T-cell (primary cell): ENCODE results near the gene SEC14L3. TPM values are rescaled to one million over a fixed set of nuclear protein-coding genes. Genes with fewer than 3 reads are reported as not detected.

ENCODE experiments used
- ATAC-seq, 4 experiments: fragments of 200-7000 bp in 3 of 4; fragments of 150-1000 bp in 1 of 4; cut with Tn5 transposase; replicated peaks in 1 of 4; 1 replicate in 3 of 4; 2 replicates in 1 of 4; pipeline ENCODE4 v1.10.0; 2021; ENCODE audit warnings: moderate library complexity in 3 of 4, mild to moderate bottlenecking in 2 of 4, moderate number of reproducible peaks in 1 of 4
- CTCF ChIA-PET, 2 donors: fragments of 300-600 bp; sonication (Branson Sonifier 250); formaldehyde crosslinking; loops; one replicate each; lab custom pipeline; 2022; ENCODE audit warnings: antibody characterized with exemption in 2 of 2; lab: Charles Lee
- POLR2A ChIA-PET, 2 donors: fragments of 300-600 bp; sonication (Branson Sonifier 250); formaldehyde crosslinking; loops; one replicate each; lab custom pipeline; 2022; ENCODE audit warnings: antibody characterized with exemption in 2 of 2; lab: Charles Lee
- DNase-seq, 35 experiments: peaks; one replicate each; pipeline versions ENCODE4 v3.0.0 to v3.0.0-alpha.2; 2013 to 2023
- H3K27ac ChIP-seq: one replicate; pipeline ENCODE4 v1.5.1; 2013; ENCODE audit warnings: low read length
- H3K27me3 ChIP-seq, 2 experiments: replicated peaks in 1 of 2; 1 replicate in 1 of 2; 2 replicates in 1 of 2; pipeline versions ENCODE4 v1.6.1 to v1.7.0; 2013; ENCODE audit warnings: low read length in 1 of 2, mixed read lengths in 1 of 2; ENCODE audit not compliant: control insufficient read depth in 2 of 2, insufficient read depth in 2 of 2; ENCODE audit errors: extremely low read depth in 1 of 2
- H3K36me3 ChIP-seq, 2 donors: 1 replicate in 1 of 2; 2 replicates in 1 of 2; pipeline versions ENCODE4 v1.6.1 to v1.7.0; 2013; ENCODE audit warnings: low read length in 1 of 2; ENCODE audit not compliant: control insufficient read depth in 2 of 2, insufficient read depth in 1 of 2; ENCODE audit errors: extremely low read depth in 1 of 2
- H3K4me1 ChIP-seq, 2 experiments: 1 replicate in 1 of 2; 2 replicates in 1 of 2; pipeline versions ENCODE4 v1.6.1 to v1.7.0; 2013; ENCODE audit warnings: low read length in 2 of 2, mixed read lengths in 1 of 2; ENCODE audit not compliant: insufficient read depth in 2 of 2, control insufficient read depth in 1 of 2; ENCODE audit errors: extremely low read depth in 1 of 2
- H3K4me3 ChIP-seq, 2 donors: 1 replicate in 1 of 2; 2 replicates in 1 of 2; pipeline versions ENCODE4 v1.5.1 to v1.7.0; 2013; ENCODE audit warnings: mild to moderate bottlenecking in 2 of 2, low read length in 1 of 2, moderate library complexity in 1 of 2; ENCODE audit not compliant: control insufficient read depth in 1 of 2; ENCODE audit errors: extremely low read depth in 1 of 2
- H3K9me3 ChIP-seq: 2 replicates; pipeline ENCODE4 v1.7.0; 2013
- H3K27ac Mint-ChIP-seq, 2 donors: one replicate each; pipeline ENCODE4 v1.8.0; 2020 to 2021; ENCODE audit warnings: mild to moderate bottlenecking in 2 of 2, mixed read lengths in 2 of 2
- H3K27me3 Mint-ChIP-seq, 2 donors: one replicate each; pipeline ENCODE4 v1.8.0; 2021 to 2022; ENCODE audit warnings: mixed read lengths in 2 of 2
- H3K36me3 Mint-ChIP-seq: one replicate; pipeline ENCODE4 v1.8.0; 2021; ENCODE audit warnings: mixed read lengths
- H3K4me1 Mint-ChIP-seq, 3 donors: one replicate each; pipeline ENCODE4 v1.8.0; 2020 to 2022; ENCODE audit warnings: mixed read lengths in 3 of 3, mild to moderate bottlenecking in 1 of 3
- H3K4me3 Mint-ChIP-seq, 3 donors: one replicate each; pipeline ENCODE4 v1.8.0; 2020 to 2022; ENCODE audit warnings: mild to moderate bottlenecking in 3 of 3, mixed read lengths in 3 of 3, moderate library complexity in 3 of 3
- H3K9me3 Mint-ChIP-seq, 3 donors: one replicate each; pipeline ENCODE4 v1.8.0; 2020 to 2022; ENCODE audit warnings: mixed read lengths in 3 of 3
- WGBS: methylation state at CpG from one replicate; pipeline ENCODE4 v1.1.5; 2013; ENCODE audit warnings: missing lambda C conversion rate; ENCODE audit not compliant: insufficient coverage; 5-methylcytosine and 5-hydroxymethylcytosine counted together
- total RNA-seq, 35 experiments: library from RNA in 6 of 35; stranded (reverse) in 6 of 35; fragments of 120-200 nt in 1 of 35; gene quantifications; one replicate each; pipeline versions ENCODE4 v1.2.1 to v1.2.4 and lab custom pipeline; 2013 to 2026

The SEC14L3 gene
- total RNA-seq, 5 donors from 2014 or later (not counting 1 experiment from before 2014, with no cell fraction given) = not detected

GRCh38 chr22:30502911-30503310, 31.1 kb upstream of the SEC14L3 start:
- no peaks in the 10 kb centered on the region for H3K36me3 Mint-ChIP-seq
- CTCF ChIA-PET = no interaction called here

GRCh38 chr22:30502153-30502552, 30.3 kb upstream of the SEC14L3 start:
- Histone ChIP-seq H3K27me3 (peaks cover 0 to 65% of the 10 kb centered on the region in 2 experiments), H3K4me1 (peaks cover 0 to 4% of the 10 kb centered on the region in 2 experiments), H3K27ac (no peak overlapping the region), H3K4me3 (no peak overlapping the region), H3K36me3 (no peaks in the 10 kb centered on the region), H3K9me3 (no peaks in the 10 kb centered on the region)
- CTCF ChIA-PET = no interaction called here
- no peak overlapping the region for H3K4me3 Mint-ChIP-seq
- WGBS = no CpG with 5 or more reads among the region's 4 CpGs
- no peak for DNase-seq
- no peaks in the 10 kb centered on the region for H3K36me3 Mint-ChIP-seq
- POLR2A ChIA-PET = no interaction called here
- no peak overlapping the region for H3K27ac Mint-ChIP-seq
- peaks cover 18 to 46% of the 10 kb centered on the region in 2 donors for H3K27me3 Mint-ChIP-seq
- peaks cover 0 to 1% (median 0%) of the 10 kb centered on the region in 3 donors for H3K4me1 Mint-ChIP-seq
- H3K9me3 Mint-ChIP-seq = no peaks in the 10 kb centered on the region
- no peak for ATAC-seq

More at GRCh38 chr22:30502911-30503310, 31.1 kb upstream of the SEC14L3 start:
- Mint-ChIP-seq H3K27ac (no peak overlapping the region), H3K4me1 (peaks cover 0 to 1% (median 0%) of the 10 kb centered on the region in 3 donors), H3K9me3 (no peaks in the 10 kb centered on the region), H3K27me3 (peaks cover 18 to 47% of the 10 kb centered on the region in 2 donors), H3K4me3 (no peak overlapping the region)
- Histone ChIP-seq H3K27ac (no peak overlapping the region), H3K9me3 (no peaks in the 10 kb centered on the region), H3K27me3 (peaks cover 0 to 70% of the 10 kb centered on the region in 2 experiments), H3K36me3 (no peaks in the 10 kb centered on the region), H3K4me1 (peaks cover 0 to 4% of the 10 kb centered on the region in 2 experiments), H3K4me3 (no peak overlapping the region)
- no peak for ATAC-seq
- DNase-seq = no peak
- 88% methylated on average over 3 of the region's 3 CpGs for WGBS
- POLR2A ChIA-PET = interaction anchor here in 1 of 2 donors (0.6 kb wide), 1 partner anchor 12 kb away, joined by 3 read pairs; no protein-coding TSS in a partner anchor

GRCh38 chr22:30500628-30501027, 28.8 kb upstream of the SEC14L3 start:
- CTCF ChIA-PET = no interaction called here
- no peak for ATAC-seq

GRCh38 chr22:30497466-30498150, 25.8 kb upstream of the SEC14L3 start:
- no peaks in the 10 kb centered on the region for H3K9me3 Mint-ChIP-seq
- Histone ChIP-seq H3K27ac (no peak overlapping the region), H3K27me3 (peaks cover 0 to 35% of the 10 kb centered on the region in 2 experiments), H3K36me3 (no peaks in the 10 kb centered on the region), H3K9me3 (no peaks in the 10 kb centered on the region), H3K4me1 (no peaks in the 10 kb centered on the region), H3K4me3 (no peak overlapping the region)
- no peak for DNase-seq
- CTCF ChIA-PET = no interaction called here
- no peaks in the 10 kb centered on the region for H3K4me1 Mint-ChIP-seq
- no peak for ATAC-seq
- H3K27me3 Mint-ChIP-seq = peaks cover 12 to 17% of the 10 kb centered on the region in 2 donors
- POLR2A ChIA-PET = no interaction called here
- no peaks in the 10 kb centered on the region for H3K36me3 Mint-ChIP-seq
- no peak overlapping the region for H3K4me3 Mint-ChIP-seq
- WGBS = 94% methylated on average over 3 of the region's 7 CpGs
- H3K27ac Mint-ChIP-seq = no peak overlapping the region

More at GRCh38 chr22:30500628-30501027, 28.8 kb upstream of the SEC14L3 start:
- no peak overlapping the region for H3K4me3 ChIP-seq
- H3K4me1 ChIP-seq = peaks cover 0 to 4% of the 10 kb centered on the region in 2 experiments
- no peaks in the 10 kb centered on the region for H3K9me3 ChIP-seq
- no peaks in the 10 kb centered on the region for H3K36me3 ChIP-seq
- no peak overlapping the region for H3K27ac ChIP-seq
- WGBS = 86% methylated on average over 1 of the region's 6 CpGs
- Mint-ChIP-seq H3K27ac (no peak overlapping the region), H3K4me3 (no peak overlapping the region), H3K27me3 (peaks cover 14 to 38% of the 10 kb centered on the region in 2 donors), H3K36me3 (no peaks in the 10 kb centered on the region), H3K9me3 (no peaks in the 10 kb centered on the region), H3K4me1 (peaks cover 0 to 1% (median 0%) of the 10 kb centered on the region in 3 donors)
- H3K27me3 ChIP-seq = peaks cover 0 to 52% of the 10 kb centered on the region in 2 experiments
- DNase-seq = no peak
- POLR2A ChIA-PET = no interaction called here

- H3K9me3 ChIP-seq = no peaks in the 10 kb centered on the region
- no peak overlapping the region for H3K27ac ChIP-seq
- POLR2A ChIA-PET = interaction anchor here in 1 of 2 donors (0.7 kb wide), 1 partner anchor 162 kb away, joined by 9 read pairs; no protein-coding TSS in a partner anchor
- Mint-ChIP-seq H3K36me3 (no peaks in the 10 kb centered on the region), H3K27ac (no peak overlapping the region), H3K27me3 (peaks cover 12 to 14% of the 10 kb centered on the region in 2 donors), H3K9me3 (no peaks in the 10 kb centered on the region), H3K4me1 (no peaks in the 10 kb centered on the region), H3K4me3 (no peak overlapping the region)
- H3K4me1 ChIP-seq = no peaks in the 10 kb centered on the region
- peaks cover 0 to 31% of the 10 kb centered on the region in 2 experiments for H3K27me3 ChIP-seq
- no peaks in the 10 kb centered on the region for H3K36me3 ChIP-seq
- ATAC-seq = no peak
- no peak overlapping the region for H3K4me3 ChIP-seq
- CTCF ChIA-PET = no interaction called here
- WGBS = 76% methylated on average over 10 of the region's 14 CpGs
- DNase-seq = no peak
Observed at GRCh38 chr22:30495041-30495784, 23.4 kb upstream of the SEC14L3 start.

GRCh38 chr22:30492144-30492543, 20.3 kb upstream of the SEC14L3 start:
- no peak overlapping the region for H3K4me3 Mint-ChIP-seq
- WGBS = 77% methylated on average over 7 of the region's 12 CpGs
- H3K27me3 Mint-ChIP-seq = peaks cover 12 to 15% of the 10 kb centered on the region in 2 donors
- ATAC-seq (no peak), DNase-seq (no peak)
- Histone ChIP-seq H3K4me3 (no peak overlapping the region), H3K36me3 (no peaks in the 10 kb centered on the region), H3K27me3 (peaks cover 0 to 30% of the 10 kb centered on the region in 2 experiments), H3K4me1 (no peaks in the 10 kb centered on the region), H3K27ac (no peak overlapping the region), H3K9me3 (no peaks in the 10 kb centered on the region)
- CTCF ChIA-PET = no interaction called here
- POLR2A ChIA-PET = no interaction called here
- no peaks in the 10 kb centered on the region for H3K9me3 Mint-ChIP-seq
- H3K36me3 Mint-ChIP-seq = no peaks in the 10 kb centered on the region
- no peaks in the 10 kb centered on the region for H3K4me1 Mint-ChIP-seq
- no peak overlapping the region for H3K27ac Mint-ChIP-seq
